Uterus (tissue), 2 donors: Measurements from ENCODE around the gene GMDS.

Source experiments
- CTCF ChIP-seq, 4 experiments: fragments of 200-600 bp in 2 of 4; fragments of 450-650 bp in 2 of 4; sonication (generic) in 2 of 4; IDR thresholded peaks; one replicate each; pipeline ENCODE4 v1.5.1; 2016 to 2019; ENCODE audit warnings: antibody characterized with exemption in 4 of 4, mild to moderate bottlenecking in 2 of 4, moderate library complexity in 1 of 4
- POLR2A ChIP-seq, 2 donors: fragments of 450-650 bp; IDR thresholded peaks; one replicate each; pipeline ENCODE4 v1.6.1; 2016; ENCODE audit warnings: antibody characterized with exemption in 2 of 2, mild to moderate bottlenecking in 1 of 2, moderate library complexity in 1 of 2

- TF ChIP-seq POLR2A (IDR thresholded peaks at IDR 0.05) (no peak), CTCF (IDR thresholded peaks at IDR 0.05) (no peak)
Observed at GRCh38 chr6:1724616-1725015, 520.8 kb downstream of the GMDS start.
